DND-41 (cell line): ENCODE results near the gene USB1.

ENCODE experiments used
- ATAC-seq: fragments of 200-7000 bp; cut with Tn5 transposase; 3 replicates; pipeline ENCODE4 v1.9.1; 2021; ENCODE audit warnings: low read depth; ENCODE audit not compliant: insufficient read depth
- DNase-seq: peaks from one replicate; pipeline ENCODE4 v3.0.0-alpha.2; 2020
- H2AFZ ChIP-seq: 2 replicates; pipeline ENCODE4 v1.6.0; 2012; ENCODE audit warnings: low read depth, low read length
- H3K27ac ChIP-seq: 2 replicates; pipeline ENCODE4 v1.5.1; 2012; ENCODE audit warnings: low read length, inconsistent platforms
- H3K27me3 ChIP-seq: fragments of 200-600 bp; sonication (generic); 2 replicates; pipeline ENCODE4 v1.6.0; 2012; ENCODE audit warnings: low read length, mild to moderate bottlenecking, inconsistent platforms; ENCODE audit not compliant: insufficient read depth, poor library complexity
- H3K36me3 ChIP-seq: 2 replicates; pipeline ENCODE4 v1.5.1; 2012; ENCODE audit warnings: low read length, inconsistent platforms; ENCODE audit not compliant: insufficient read depth
- H3K4me1 ChIP-seq: 2 replicates; pipeline ENCODE4 v1.5.1; 2012; ENCODE audit warnings: mild to moderate bottlenecking, low read length; ENCODE audit not compliant: insufficient read depth
- H3K4me2 ChIP-seq: 2 replicates; pipeline ENCODE4 v1.6.0; 2012; ENCODE audit warnings: mild to moderate bottlenecking, moderate library complexity, low read length, inconsistent platforms; ENCODE audit not compliant: insufficient read depth
- H3K4me3 ChIP-seq, 2 experiments: fragments of 200-600 bp in 1 of 2; shearing (Covaris generic) in 1 of 2; 2 replicates each; pipeline ENCODE4 v1.5.1; 2012 to 2016; ENCODE audit warnings: inconsistent platforms in 2 of 2, low read length in 2 of 2, mild to moderate bottlenecking in 2 of 2, low read depth in 1 of 2, moderate library complexity in 1 of 2
- H3K79me2 ChIP-seq: 2 replicates; pipeline ENCODE4 v1.6.0; 2012; ENCODE audit warnings: low read length, inconsistent platforms; ENCODE audit not compliant: insufficient read depth
- H3K9ac ChIP-seq: 2 replicates; pipeline ENCODE4 v1.6.0; 2012; ENCODE audit warnings: low read depth, mild to moderate bottlenecking, inconsistent platforms, low read length, moderate library complexity
- H3K9me3 ChIP-seq: 2 replicates; pipeline ENCODE4 v1.5.1; 2012; ENCODE audit warnings: low read length, moderate library complexity, mild to moderate bottlenecking, inconsistent platforms; ENCODE audit not compliant: insufficient read depth, severe bottlenecking
- H4K20me1 ChIP-seq: 2 replicates; pipeline ENCODE4 v1.6.0; 2012; ENCODE audit warnings: low read length; ENCODE audit not compliant: insufficient read depth
- CTCF ChIP-seq: IDR thresholded peaks from 2 replicates; pipeline ENCODE4 v1.5.1; 2012; ENCODE audit warnings: borderline replicate concordance, low read length, moderate library complexity, mild to moderate bottlenecking; ENCODE audit not compliant: poor library complexity, severe bottlenecking; ENCODE audit errors: extremely low read depth
- EZH2 ChIP-seq: IDR thresholded peaks from 3 replicates; pipeline ENCODE4 v1.6.1; 2012; ENCODE audit warnings: borderline replicate concordance, low read depth, mild to moderate bottlenecking, moderate library complexity, low read length, inconsistent platforms; ENCODE audit not compliant: severe bottlenecking

USB1 gene

GRCh38 chr16:58013201-58013956 is 12.2 kb downstream of the USB1 start:
- H3K27ac ChIP-seq = no peak overlapping the region
- H3K4me1 ChIP-seq = no peaks in the 10 kb centered on the region
- ATAC-seq (no peak), DNase-seq (no peak)
- no peak overlapping the region for H3K4me3 ChIP-seq
- H4K20me1 ChIP-seq = no peaks in the 10 kb centered on the region; the same call in 1 of the 2 replicates
- peaks cover 40% of the 10 kb centered on the region for H3K36me3 ChIP-seq
- no peaks in the 10 kb centered on the region for H3K27me3 ChIP-seq
- no peak for TF ChIP-seq CTCF
- no peak for TF ChIP-seq EZH2
- H3K4me2 ChIP-seq = no peak overlapping the region
- H2AFZ ChIP-seq = no peak overlapping the region
- H3K9me3 ChIP-seq = no peaks in the 10 kb centered on the region
- no peak overlapping the region for H3K9ac ChIP-seq
- no peaks in the 10 kb centered on the region for H3K79me2 ChIP-seq

- no peak overlapping the region for H3K4me3 ChIP-seq
- 0 out of 2 replicates have a peak, but pooled peaks cover 4% of the 10 kb centered on the region for H4K20me1 ChIP-seq
- no peak overlapping the region for H3K4me2 ChIP-seq
- no peaks in the 10 kb centered on the region for H3K9me3 ChIP-seq
- DNase-seq (no peak), ATAC-seq (no peak)
- H3K79me2 ChIP-seq = no peaks in the 10 kb centered on the region
- H2AFZ ChIP-seq = no peak overlapping the region
- peaks cover 28% of the 10 kb centered on the region for H3K36me3 ChIP-seq
- no peaks in the 10 kb centered on the region for H3K4me1 ChIP-seq
- H3K9ac ChIP-seq = no peak overlapping the region
- no peak for TF ChIP-seq CTCF
- no peaks in the 10 kb centered on the region for H3K27me3 ChIP-seq
- no peak overlapping the region for H3K27ac ChIP-seq
Observed at GRCh38 chr16:58016840-58017446, 15.7 kb downstream of the USB1 start.

- no peak overlapping the region for H3K4me3 ChIP-seq
- no peak overlapping the region for H3K27ac ChIP-seq
- ATAC-seq (no peak), DNase-seq (no peak)
- no peaks in the 10 kb centered on the region for H3K9me3 ChIP-seq
- peaks cover 12% of the 10 kb centered on the region for H3K36me3 ChIP-seq
- H3K4me2 ChIP-seq = no peak overlapping the region
- no peak overlapping the region for H2AFZ ChIP-seq
- no peaks in the 10 kb centered on the region for H3K4me1 ChIP-seq
- no peaks in the 10 kb centered on the region for H3K79me2 ChIP-seq
- H4K20me1 ChIP-seq = 0 out of 2 replicates have a peak, but pooled peaks cover 4% of the 10 kb centered on the region
- no peak for TF ChIP-seq EZH2
- peak; percentile 27 for TF ChIP-seq CTCF
- H3K9ac ChIP-seq = no peak overlapping the region
- no peaks in the 10 kb centered on the region for H3K27me3 ChIP-seq
Observed at GRCh38 chr16:58018803-58019202, 17.6 kb downstream of the USB1 start.
